Uterus (tissue), 2 donors: ENCODE measurements around the gene THBS2.
"Not testable (repeated sequence)": the region's sequence is repeated elsewhere in the genome, so short reads cannot be mapped to it uniquely, and the experiment has no call there.

Experiments
- POLR2A ChIP-seq, 2 donors: fragments of 450-650 bp; IDR thresholded peaks; one replicate each; pipeline ENCODE4 v1.6.1; 2016; ENCODE audit warnings: antibody characterized with exemption in 2 of 2, mild to moderate bottlenecking in 1 of 2, moderate library complexity in 1 of 2
- TF ChIP-seq, protein P1 (sequence below), 4 experiments: fragments of 200-600 bp in 2 of 4; fragments of 450-650 bp in 2 of 4; sonication (generic) in 2 of 4; IDR thresholded peaks; one replicate each; pipeline ENCODE4 v1.5.1; 2016 to 2019; ENCODE audit warnings: antibody characterized with exemption in 4 of 4, mild to moderate bottlenecking in 2 of 4, moderate library complexity in 1 of 4

DNA sequence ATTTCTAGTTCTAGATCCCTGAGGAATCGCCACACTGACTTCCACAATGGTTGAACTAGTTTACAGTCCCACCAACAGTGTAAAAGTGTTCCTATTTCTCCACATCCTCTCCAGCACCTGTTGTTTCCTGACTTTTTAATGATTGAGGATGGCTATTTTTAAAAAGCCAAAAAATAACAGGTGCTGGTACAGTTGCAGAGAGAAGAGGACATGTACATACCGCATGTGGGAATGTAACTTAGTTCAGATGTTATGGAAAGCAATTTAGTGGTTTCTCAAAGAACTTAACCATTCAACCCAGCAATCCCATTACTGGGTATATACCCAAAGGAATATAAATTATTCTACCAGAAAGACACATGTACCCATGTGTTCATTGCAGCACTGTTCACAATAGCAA, 57.4 kb downstream of the THBS2 start:
- TF ChIP-seq, protein P1, sequence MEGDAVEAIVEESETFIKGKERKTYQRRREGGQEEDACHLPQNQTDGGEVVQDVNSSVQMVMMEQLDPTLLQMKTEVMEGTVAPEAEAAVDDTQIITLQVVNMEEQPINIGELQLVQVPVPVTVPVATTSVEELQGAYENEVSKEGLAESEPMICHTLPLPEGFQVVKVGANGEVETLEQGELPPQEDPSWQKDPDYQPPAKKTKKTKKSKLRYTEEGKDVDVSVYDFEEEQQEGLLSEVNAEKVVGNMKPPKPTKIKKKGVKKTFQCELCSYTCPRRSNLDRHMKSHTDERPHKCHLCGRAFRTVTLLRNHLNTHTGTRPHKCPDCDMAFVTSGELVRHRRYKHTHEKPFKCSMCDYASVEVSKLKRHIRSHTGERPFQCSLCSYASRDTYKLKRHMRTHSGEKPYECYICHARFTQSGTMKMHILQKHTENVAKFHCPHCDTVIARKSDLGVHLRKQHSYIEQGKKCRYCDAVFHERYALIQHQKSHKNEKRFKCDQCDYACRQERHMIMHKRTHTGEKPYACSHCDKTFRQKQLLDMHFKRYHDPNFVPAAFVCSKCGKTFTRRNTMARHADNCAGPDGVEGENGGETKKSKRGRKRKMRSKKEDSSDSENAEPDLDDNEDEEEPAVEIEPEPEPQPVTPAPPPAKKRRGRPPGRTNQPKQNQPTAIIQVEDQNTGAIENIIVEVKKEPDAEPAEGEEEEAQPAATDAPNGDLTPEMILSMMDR (IDR thresholded peaks at IDR 0.05): not testable (repeated sequence)
- not testable (repeated sequence) for TF ChIP-seq POLR2A (IDR thresholded peaks at IDR 0.05)
